Measurements from ENCODE around the gene DCUN1D3. TPM values are rescaled to one million over a fixed set of nuclear protein-coding genes. Genes with fewer than 3 reads are reported as not detected.

Gene DCUN1D3
- total RNA-seq, 1 donor from 2014 or later: 14.0 TPM

- FAIRE-seq (no peak), DNase-seq (ENCODE audit: low read depth) (no peak)
- no peak overlapping the region for H3K4me3 ChIP-seq (ENCODE audit: low read depth, low read length)
- no peaks in the 10 kb centered on the region for H3K27me3 ChIP-seq (ENCODE audit: control insufficient read depth, insufficient read depth, low read length)
- TF ChIP-seq CTCF (IDR thresholded peaks at IDR 0.05; ENCODE audit: insufficient read depth, low read length, severe bottlenecking): no peak
- H3K36me3 ChIP-seq (ENCODE audit: control insufficient read depth, insufficient read depth, low read length): peaks cover 3% of the 10 kb centered on the region
Observed at GRCh38 chr16:20822521-20823325, 77.4 kb downstream of the DCUN1D3 start.

GRCh38 chr16:20821682-20822081 is 78.5 kb downstream of the DCUN1D3 start:
- DNase-seq (ENCODE audit: low read depth) (no peak), FAIRE-seq (no peak)
- H3K36me3 ChIP-seq (ENCODE audit: control insufficient read depth, insufficient read depth, low read length): peaks cover 3% of the 10 kb centered on the region

GRCh38 chr16:20818929-20819585 is 81.1 kb downstream of the DCUN1D3 start:
- Histone ChIP-seq H3K4me3 (ENCODE audit: low read depth, low read length) (no peak overlapping the region), H3K27me3 (ENCODE audit: control insufficient read depth, insufficient read depth, low read length) (no peaks in the 10 kb centered on the region), H3K36me3 (ENCODE audit: control insufficient read depth, insufficient read depth, low read length) (peaks cover 3% of the 10 kb centered on the region)
- no peak for TF ChIP-seq CTCF (IDR thresholded peaks at IDR 0.05; ENCODE audit: insufficient read depth, low read length, severe bottlenecking)
- no peak for FAIRE-seq
- no peak for DNase-seq (ENCODE audit: low read depth)

More at GRCh38 chr16:20821682-20822081, 78.5 kb downstream of the DCUN1D3 start:
- TF ChIP-seq CTCF (IDR thresholded peaks at IDR 0.05; ENCODE audit: insufficient read depth, low read length, severe bottlenecking): no peak
- H3K4me3 ChIP-seq (ENCODE audit: low read depth, low read length): no peak overlapping the region
- H3K27me3 ChIP-seq (ENCODE audit: control insufficient read depth, insufficient read depth, low read length): no peaks in the 10 kb centered on the region

- no peak for TF ChIP-seq CTCF (IDR thresholded peaks at IDR 0.05; ENCODE audit: insufficient read depth, low read length, severe bottlenecking)
- FAIRE-seq: no peak
- no peaks in the 10 kb centered on the region for H3K27me3 ChIP-seq (ENCODE audit: control insufficient read depth, insufficient read depth, low read length)
- peaks cover 2% of the 10 kb centered on the region for H3K36me3 ChIP-seq (ENCODE audit: control insufficient read depth, insufficient read depth, low read length)
- DNase-seq (ENCODE audit: low read depth): no peak
- H3K4me3 ChIP-seq (ENCODE audit: low read depth, low read length): no peak overlapping the region
Observed at GRCh38 chr16:20814784-20815183, 85.4 kb downstream of the DCUN1D3 start.

- FAIRE-seq: no peak
- no peaks in the 10 kb centered on the region for H3K27me3 ChIP-seq (ENCODE audit: control insufficient read depth, insufficient read depth, low read length)
- DNase-seq (ENCODE audit: low read depth): no peak
- H3K4me3 ChIP-seq (ENCODE audit: low read depth, low read length): no peak overlapping the region
- no peak for TF ChIP-seq CTCF (IDR thresholded peaks at IDR 0.05; ENCODE audit: insufficient read depth, low read length, severe bottlenecking)
- H3K36me3 ChIP-seq (ENCODE audit: control insufficient read depth, insufficient read depth, low read length): no peaks in the 10 kb centered on the region
Observed at GRCh38 chr16:20812510-20812909, 87.6 kb downstream of the DCUN1D3 start.
